Lower leg skin (tissue), 4 donors: Measurements from ENCODE around the gene IFT52. TPM values are rescaled to one million over a fixed set of nuclear protein-coding genes. Genes with fewer than 3 reads are reported as not detected.

Experiments used
- DNase-seq, 2 donors: peaks; one replicate each; pipeline ENCODE4 v3.0.0-alpha.2; 2019; ENCODE audit warnings: low spot score in 2 of 2
- H3K4me3 ChIP-seq: fragments of 200-600 bp; sonication (generic); 2 replicates; pipeline ENCODE4 v1.5.1; 2017; ENCODE audit warnings: mild to moderate bottlenecking, low read depth; ENCODE audit not compliant: poor library complexity, severe bottlenecking
- CTCF ChIP-seq, 3 donors: fragments of 450-650 bp; IDR thresholded peaks; one replicate each; pipeline ENCODE4 v1.5.1; 2016; ENCODE audit warnings: antibody characterized with exemption in 3 of 3, mild to moderate bottlenecking in 3 of 3, moderate library complexity in 2 of 3
- POLR2A ChIP-seq, 2 donors: fragments of 450-650 bp; IDR thresholded peaks; one replicate each; pipeline ENCODE4 v1.6.1; 2016 to 2017; ENCODE audit warnings: antibody characterized with exemption in 2 of 2, mild to moderate bottlenecking in 1 of 2, moderate library complexity in 1 of 2
- WGBS, 2 donors: methylation state at CpG; one replicate each; pipeline ENCODE4 v1.1.5; 2018; 5-methylcytosine and 5-hydroxymethylcytosine counted together
- intact Hi-C: fragments of 100-400 bp; cut with DNase I; formaldehyde crosslinking; loops from one replicate; pipeline ENCODE4 v1.15.0; 2023; ENCODE audit warnings: low total_unique reads
- total RNA-seq, 4 donors: library from RNA; depleted of rRNA; stranded (reverse); fragments of >200 nt; gene quantifications; one replicate each; pipeline ENCODE4 v1.1.0, GENCODE V29; 2016

Gene IFT52
- total RNA-seq, 4 donors from 2014 or later: 8.5 to 17.2 (median 12.7) TPM

- intact Hi-C loops: no loop called here
- WGBS, 2 donors: 6 to 16% methylated on average over 13 to 31 of the region's 34 CpGs
- TF ChIP-seq POLR2A (IDR thresholded peaks at IDR 0.05): no peak
- TF ChIP-seq CTCF (IDR thresholded peaks at IDR 0.05): no peak
- H3K4me3 ChIP-seq: no peak overlapping the region
- DNase-seq: no peak
These were observed 76.8 kb downstream of the IFT52 start for GRCh38 chr20:43667341-43668132.

GRCh38 chr20:43669332-43669731 is 78.6 kb downstream of the IFT52 start:
- H3K4me3 ChIP-seq: no peak overlapping the region
- TF ChIP-seq POLR2A (IDR thresholded peaks at IDR 0.05) (no peak), CTCF (IDR thresholded peaks at IDR 0.05) (no peak)
- intact Hi-C loops: no loop called here
- no peak for DNase-seq
- 80 to 83% methylated on average over 3 of the region's 3 CpGs for WGBS, 2 donors

GRCh38 chr20:43670423-43670822 is 79.7 kb downstream of the IFT52 start:
- H3K4me3 ChIP-seq: no peak overlapping the region
- intact Hi-C loops: no loop called here
- no peak for DNase-seq
- TF ChIP-seq CTCF (IDR thresholded peaks at IDR 0.05) (no peak), POLR2A (IDR thresholded peaks at IDR 0.05) (no peak)
- 90 to 96% methylated on average over 2 of the region's 2 CpGs for WGBS, 2 donors

- no peak for TF ChIP-seq CTCF (IDR thresholded peaks at IDR 0.05)
- no peak for TF ChIP-seq POLR2A (IDR thresholded peaks at IDR 0.05)
- 91 to 93% methylated on average over 5 of the region's 5 CpGs for WGBS, 2 donors
- no peak for DNase-seq
- intact Hi-C loops: no loop called here
- no peak overlapping the region for H3K4me3 ChIP-seq
These were observed 85.6 kb downstream of the IFT52 start for GRCh38 chr20:43676368-43676767.

- no peak for DNase-seq
- intact Hi-C loops: no loop called here
- 64% methylated on average over 7 of the region's 7 CpGs for WGBS, 2 donors
- no peak overlapping the region for H3K4me3 ChIP-seq
- TF ChIP-seq CTCF (IDR thresholded peaks at IDR 0.05) (no peak), POLR2A (IDR thresholded peaks at IDR 0.05) (no peak)
These were observed 90.2 kb downstream of the IFT52 start for GRCh38 chr20:43680981-43681380.
